Mucosa of rectum (tissue), 2 donors: ENCODE results near the gene CAPN10.
"Not testable (repeated sequence)": the region's sequence is repeated elsewhere in the genome, so short reads cannot be mapped to it uniquely, and the experiment has no call there.

Source experiments
- H3K27ac ChIP-seq, 2 donors: one replicate each; pipeline ENCODE4 v1.7.0; 2013; ENCODE audit warnings: inconsistent platforms in 2 of 2, low read depth in 2 of 2, low read length in 2 of 2
- H3K27me3 ChIP-seq, 2 donors: one replicate each; pipeline ENCODE4 v1.7.0; 2013; ENCODE audit warnings: low read length in 2 of 2; ENCODE audit not compliant: control insufficient read depth in 2 of 2, insufficient read depth in 2 of 2
- H3K36me3 ChIP-seq, 2 donors: one replicate each; pipeline ENCODE4 v1.7.0; 2013; ENCODE audit warnings: low read length in 2 of 2; ENCODE audit not compliant: control insufficient read depth in 2 of 2, insufficient read depth in 2 of 2
- H3K4me1 ChIP-seq, 2 donors: one replicate each; pipeline ENCODE4 v1.7.0; 2013; ENCODE audit warnings: low read length in 2 of 2, mild to moderate bottlenecking in 1 of 2; ENCODE audit not compliant: control insufficient read depth in 2 of 2, insufficient read depth in 2 of 2
- H3K4me3 ChIP-seq, 2 donors: one replicate each; pipeline ENCODE4 v1.7.0; 2013; ENCODE audit warnings: low read length in 2 of 2
- H3K9ac ChIP-seq, 2 donors: one replicate each; pipeline ENCODE4 v1.7.0; 2013; ENCODE audit warnings: low read length in 2 of 2, low read depth in 1 of 2, mild to moderate bottlenecking in 1 of 2
- H3K9me3 ChIP-seq, 2 donors: one replicate each; pipeline ENCODE4 v1.7.0; 2013; ENCODE audit warnings: low read length in 2 of 2; ENCODE audit not compliant: control insufficient read depth in 2 of 2
- donor health status: healthy.
- donor health status: Normal muscosa, but diverticular disease.

CAPN10 gene

GRCh38 chr2:240586198-240586918, at the start of gene CAPN10:
TSS of gene CAPN10 (plus strand) at chr2:240586734. CDS start at chr2:240586912, 178 bp downstream.
- Histone ChIP-seq H3K9ac (peak within 1 kb of the TSS; percentile 88 to 98), H3K4me1 (peaks cover 24 to 26% of the 10 kb centered on the region in 2 donors), H3K27ac (peak within 1 kb of the TSS; percentile 85 to 95), H3K36me3 (peaks cover 6 to 16% of the 10 kb centered on the region in 2 donors), H3K4me3 (peak within 1 kb of the TSS; percentile 86 to 99), H3K27me3 (no peaks in the 10 kb centered on the region), H3K9me3 (no peaks in the 10 kb centered on the region)

GRCh38 chr2:240538031-240538780, 48.3 kb upstream of the CAPN10 start:
- peaks cover 14 to 32% of the 10 kb centered on the region in 2 donors for H3K36me3 ChIP-seq
- H3K27me3 ChIP-seq = no peaks in the 10 kb centered on the region
- H3K9me3 ChIP-seq = no peaks in the 10 kb centered on the region
- no peak overlapping the region for H3K27ac ChIP-seq
- H3K9ac ChIP-seq = no peak overlapping the region
- H3K4me3 ChIP-seq = no peak overlapping the region
- H3K4me1 ChIP-seq = no peaks in the 10 kb centered on the region

- H3K36me3 ChIP-seq = peaks cover 14 to 30% of the 10 kb centered on the region in 2 donors
- H3K9ac ChIP-seq, H3K27me3 ChIP-seq, H3K27ac ChIP-seq, H3K4me1 ChIP-seq, H3K4me3 ChIP-seq, H3K9me3 ChIP-seq: not testable (repeated sequence)
These were observed 47.4 kb upstream of the CAPN10 start for GRCh38 chr2:240539101-240539500.

GRCh38 chr2:240539906-240540305, 46.6 kb upstream of the CAPN10 start:
- H3K27me3 ChIP-seq = no peaks in the 10 kb centered on the region
- H3K27ac ChIP-seq = no peak overlapping the region
- H3K4me1 ChIP-seq = no peaks in the 10 kb centered on the region
- no peak overlapping the region for H3K4me3 ChIP-seq
- no peaks in the 10 kb centered on the region for H3K9me3 ChIP-seq
- H3K9ac ChIP-seq = no peak overlapping the region
- H3K36me3 ChIP-seq = peaks cover 14 to 30% of the 10 kb centered on the region in 2 donors

GRCh38 chr2:240551288-240551687, 35.2 kb upstream of the CAPN10 start:
- H3K27ac ChIP-seq = no peak overlapping the region
- H3K9me3 ChIP-seq = peaks cover 0 to 2% of the 10 kb centered on the region in 2 donors
- no peaks in the 10 kb centered on the region for H3K4me1 ChIP-seq
- H3K9ac ChIP-seq = no peak overlapping the region
- no peaks in the 10 kb centered on the region for H3K27me3 ChIP-seq
- no peak overlapping the region for H3K4me3 ChIP-seq
- H3K36me3 ChIP-seq = peaks cover 15 to 24% of the 10 kb centered on the region in 2 donors

- Histone ChIP-seq H3K27ac (no peak overlapping the region), H3K27me3 (no peaks in the 10 kb centered on the region), H3K9me3 (peaks cover 0 to 2% of the 10 kb centered on the region in 2 donors), H3K4me1 (no peaks in the 10 kb centered on the region), H3K36me3 (peaks cover 15 to 24% of the 10 kb centered on the region in 2 donors), H3K4me3 (no peak overlapping the region), H3K9ac (no peak overlapping the region)
These were observed 34.7 kb upstream of the CAPN10 start for GRCh38 chr2:240551811-240552210.

- Histone ChIP-seq H3K4me1 (peaks cover 3% of the 10 kb centered on the region in 2 donors), H3K4me3 (no peak overlapping the region), H3K36me3 (peaks cover 15 to 26% of the 10 kb centered on the region in 2 donors), H3K27me3 (no peaks in the 10 kb centered on the region), H3K27ac (no peak overlapping the region), H3K9ac (no peak overlapping the region), H3K9me3 (peaks cover 0 to 2% of the 10 kb centered on the region in 2 donors)
These were observed 32.5 kb upstream of the CAPN10 start for GRCh38 chr2:240553956-240554480.

GRCh38 chr2:240554767-240555493, 31.6 kb upstream of the CAPN10 start:
- H3K9ac ChIP-seq = no peak overlapping the region
- H3K4me3 ChIP-seq = no peak overlapping the region
- H3K9me3 ChIP-seq = peaks cover 0 to 2% of the 10 kb centered on the region in 2 donors
- H3K27me3 ChIP-seq = no peaks in the 10 kb centered on the region
- no peak overlapping the region for H3K27ac ChIP-seq
- H3K36me3 ChIP-seq = peaks cover 15 to 26% of the 10 kb centered on the region in 2 donors
- peaks cover 10% of the 10 kb centered on the region in 2 donors for H3K4me1 ChIP-seq

GRCh38 chr2:240555541-240556250, 30.8 kb upstream of the CAPN10 start:
- peaks cover 0 to 2% of the 10 kb centered on the region in 2 donors for H3K9me3 ChIP-seq
- H3K4me3 ChIP-seq = no peak overlapping the region
- peaks cover 15 to 24% of the 10 kb centered on the region in 2 donors for H3K36me3 ChIP-seq
- H3K27ac ChIP-seq = no peak overlapping the region
- peaks cover 10% of the 10 kb centered on the region in 2 donors for H3K4me1 ChIP-seq
- no peaks in the 10 kb centered on the region for H3K27me3 ChIP-seq
- H3K9ac ChIP-seq = no peak overlapping the region
